Activated CD8-positive, alpha-beta memory T cell treated with anti-CD3 and anti-CD28 coated beads, Interleukin-2, amount 50 U/mL, for 1 hour (primary cell): ENCODE results near the gene SLC13A5.

Experiments
- DNase-seq: peaks from one replicate; pipeline ENCODE4 v3.0.0-alpha.2; 2020; ENCODE audit errors: extremely low read depth

SLC13A5 gene

GRCh38 chr17:6639014-6639585 lies 74.1 kb downstream of the SLC13A5 start:
- DNase-seq = no peak

- DNase-seq = no peak
Observed at GRCh38 chr17:6638046-6638908, 74.9 kb downstream of the SLC13A5 start.

GRCh38 chr17:6637458-6637840 lies 75.7 kb downstream of the SLC13A5 start:
- DNase-seq = no peak

- no peak for DNase-seq
Observed at GRCh38 chr17:6636616-6637457, 76.3 kb downstream of the SLC13A5 start.

- no peak for DNase-seq
Observed at GRCh38 chr17:6636105-6636504, 77.1 kb downstream of the SLC13A5 start.
